ENCODE results near the gene MRM3.

Gene MRM3

DNA sequence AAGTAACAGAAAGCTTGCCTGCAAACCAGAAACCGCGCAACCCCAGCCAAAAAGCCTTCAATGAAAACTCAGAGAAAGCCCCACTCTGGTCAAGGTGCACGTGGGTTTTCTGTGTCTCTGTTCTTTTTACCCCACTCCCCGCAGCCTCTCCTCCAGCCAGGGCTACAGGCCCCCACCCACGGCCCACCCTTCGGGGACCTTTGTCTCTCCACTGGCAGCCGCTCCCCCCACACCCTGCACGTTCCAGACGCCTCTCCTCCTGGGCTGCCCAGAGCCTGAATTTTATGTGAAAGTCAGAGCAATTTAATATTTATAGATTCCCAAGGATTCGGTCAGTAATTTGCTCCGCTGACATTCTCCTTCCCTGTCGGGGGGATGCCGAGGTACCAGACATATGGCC, 24.2 kb downstream of the MRM3 start:
- TF ChIP-seq, protein P1, sequence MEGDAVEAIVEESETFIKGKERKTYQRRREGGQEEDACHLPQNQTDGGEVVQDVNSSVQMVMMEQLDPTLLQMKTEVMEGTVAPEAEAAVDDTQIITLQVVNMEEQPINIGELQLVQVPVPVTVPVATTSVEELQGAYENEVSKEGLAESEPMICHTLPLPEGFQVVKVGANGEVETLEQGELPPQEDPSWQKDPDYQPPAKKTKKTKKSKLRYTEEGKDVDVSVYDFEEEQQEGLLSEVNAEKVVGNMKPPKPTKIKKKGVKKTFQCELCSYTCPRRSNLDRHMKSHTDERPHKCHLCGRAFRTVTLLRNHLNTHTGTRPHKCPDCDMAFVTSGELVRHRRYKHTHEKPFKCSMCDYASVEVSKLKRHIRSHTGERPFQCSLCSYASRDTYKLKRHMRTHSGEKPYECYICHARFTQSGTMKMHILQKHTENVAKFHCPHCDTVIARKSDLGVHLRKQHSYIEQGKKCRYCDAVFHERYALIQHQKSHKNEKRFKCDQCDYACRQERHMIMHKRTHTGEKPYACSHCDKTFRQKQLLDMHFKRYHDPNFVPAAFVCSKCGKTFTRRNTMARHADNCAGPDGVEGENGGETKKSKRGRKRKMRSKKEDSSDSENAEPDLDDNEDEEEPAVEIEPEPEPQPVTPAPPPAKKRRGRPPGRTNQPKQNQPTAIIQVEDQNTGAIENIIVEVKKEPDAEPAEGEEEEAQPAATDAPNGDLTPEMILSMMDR (IDR thresholded peaks at IDR 0.05; ENCODE audit: low read depth, low read length, missing control alignments), result no peak
- DNase-seq (ENCODE audit: extremely low read depth, low read depth), result no peak

DNA sequence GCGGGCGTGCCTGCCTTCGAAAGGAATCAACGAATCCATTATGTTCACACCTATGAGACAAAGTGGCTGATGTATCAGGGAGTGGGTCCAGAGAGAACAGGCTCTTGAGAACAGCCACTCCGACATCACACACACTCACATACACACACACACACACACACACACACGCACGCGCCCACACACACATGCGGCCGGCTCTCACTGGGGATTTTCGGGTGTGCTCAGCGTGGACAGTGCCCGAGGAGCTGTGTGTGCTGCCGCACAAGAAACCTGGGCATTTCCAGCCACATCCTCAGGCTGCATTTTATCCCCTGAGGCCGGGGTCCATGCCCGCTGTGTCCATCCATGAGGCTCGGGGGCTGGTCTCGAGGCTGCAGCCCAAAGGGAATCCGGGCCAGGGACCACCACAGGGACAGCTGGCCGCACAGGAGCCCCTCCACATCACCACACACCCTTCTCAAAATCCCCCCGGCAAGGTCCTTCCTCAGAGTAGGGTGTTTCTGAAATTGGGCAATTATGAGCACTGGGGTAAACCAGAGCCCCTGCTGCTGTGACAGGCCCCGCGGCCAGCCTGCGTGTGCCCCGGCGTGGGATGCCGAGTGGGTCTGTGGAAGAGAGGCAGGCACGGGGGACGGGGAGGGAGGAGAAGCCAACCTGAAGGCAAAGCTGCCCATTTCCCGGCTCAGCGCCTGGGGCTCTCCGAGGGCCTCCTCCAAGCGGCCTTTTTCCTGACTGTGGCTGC, 24.8 kb downstream of the MRM3 start:
- H3K4me3 ChIP-seq (replicated peaks; ENCODE audit: low read depth, low read length), result no peak overlapping the region
- DNase-seq (ENCODE audit: extremely low read depth, low read depth), result no peak
- TF ChIP-seq, protein P1 (IDR thresholded peaks at IDR 0.05; ENCODE audit: low read depth, low read length, missing control alignments), result no peak

More for the DNA sequence above, 24.2 kb downstream of the MRM3 start:
- no peak overlapping the region for H3K4me3 ChIP-seq (replicated peaks; ENCODE audit: low read depth, low read length)

DNA sequence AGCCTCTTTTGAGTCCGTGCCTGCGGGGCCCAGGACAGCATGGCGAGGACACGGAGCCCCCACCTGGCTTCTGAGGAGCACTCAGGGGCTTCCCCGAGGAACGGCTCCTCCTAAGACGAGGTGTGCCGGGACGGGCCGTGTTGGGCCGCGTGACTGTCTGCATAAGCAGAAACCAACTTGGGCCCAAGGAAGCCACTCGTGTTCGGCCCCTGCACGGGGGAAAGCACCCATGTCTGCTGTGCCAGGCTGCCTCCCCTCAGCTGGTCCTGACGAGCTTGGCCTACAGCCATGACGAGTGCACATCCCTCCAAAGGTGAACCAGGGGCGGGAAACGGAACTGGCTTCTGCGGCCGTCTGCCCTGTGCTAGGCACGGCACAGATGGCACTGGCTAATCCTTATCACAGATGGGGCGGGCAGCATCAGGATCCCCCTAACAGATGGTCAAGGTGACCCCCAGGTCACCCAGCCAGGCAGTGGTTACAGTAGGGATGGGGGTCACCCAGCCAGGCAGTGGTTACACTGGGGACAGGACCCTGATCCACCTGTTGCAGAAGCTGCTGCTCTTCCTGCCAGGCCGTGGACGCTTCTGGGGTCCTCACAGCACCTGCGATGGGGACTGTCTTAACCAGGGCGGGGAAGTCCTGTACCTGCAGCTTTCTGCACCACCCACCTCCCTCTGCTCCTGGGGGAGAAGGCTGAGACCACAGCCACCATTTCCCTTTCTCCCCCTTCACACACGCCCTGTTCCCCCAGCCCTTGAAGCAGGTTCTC, 25.6 kb downstream of the MRM3 start:
- no peak for DNase-seq (ENCODE audit: extremely low read depth, low read depth)
- TF ChIP-seq, protein P1 (IDR thresholded peaks at IDR 0.05; ENCODE audit: low read depth, low read length, missing control alignments), result no peak
- no peak overlapping the region for H3K4me3 ChIP-seq (replicated peaks; ENCODE audit: low read depth, low read length)

DNA sequence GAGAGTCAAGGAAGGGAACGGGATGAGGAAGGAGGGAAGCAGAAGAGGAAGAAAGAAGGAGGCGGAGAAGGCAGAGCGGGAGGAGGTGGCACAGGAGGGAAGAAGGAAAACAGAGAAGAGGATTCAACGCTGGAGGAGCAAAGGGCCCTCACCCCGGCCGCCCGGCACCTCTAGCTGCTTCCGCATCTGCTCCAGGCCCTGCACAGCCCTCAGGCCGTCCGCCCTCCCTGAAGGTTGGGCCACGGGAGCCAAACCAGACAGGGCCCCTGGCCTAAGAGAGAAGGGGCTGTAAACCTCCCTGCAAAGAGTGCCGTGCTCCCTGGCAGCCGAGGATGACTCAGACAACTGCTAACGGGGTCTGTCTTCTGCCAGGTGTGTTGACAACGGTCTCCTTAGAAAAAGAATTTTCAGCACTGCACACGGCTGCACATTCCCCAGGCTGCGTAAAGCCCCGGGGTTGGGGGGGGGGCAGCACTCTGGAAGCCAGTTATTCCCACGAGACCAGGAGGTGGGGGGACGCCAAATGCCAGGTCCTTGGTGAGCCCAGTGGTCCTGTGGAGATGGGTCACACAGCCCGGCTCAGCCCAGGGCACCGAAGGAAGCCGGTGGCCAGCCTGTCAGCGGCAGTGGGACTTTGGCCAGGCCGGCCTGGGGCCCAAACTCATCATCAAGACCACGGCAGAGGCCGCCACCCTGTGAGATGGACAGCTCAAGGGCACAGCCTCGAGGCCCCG, 29.1 kb downstream of the MRM3 start:
- no peak overlapping the region for H3K4me3 ChIP-seq (replicated peaks; ENCODE audit: low read depth, low read length)
- TF ChIP-seq, protein P1 (IDR thresholded peaks at IDR 0.05; ENCODE audit: low read depth, low read length, missing control alignments), result no peak
- no peak for DNase-seq (ENCODE audit: extremely low read depth, low read depth)

DNA sequence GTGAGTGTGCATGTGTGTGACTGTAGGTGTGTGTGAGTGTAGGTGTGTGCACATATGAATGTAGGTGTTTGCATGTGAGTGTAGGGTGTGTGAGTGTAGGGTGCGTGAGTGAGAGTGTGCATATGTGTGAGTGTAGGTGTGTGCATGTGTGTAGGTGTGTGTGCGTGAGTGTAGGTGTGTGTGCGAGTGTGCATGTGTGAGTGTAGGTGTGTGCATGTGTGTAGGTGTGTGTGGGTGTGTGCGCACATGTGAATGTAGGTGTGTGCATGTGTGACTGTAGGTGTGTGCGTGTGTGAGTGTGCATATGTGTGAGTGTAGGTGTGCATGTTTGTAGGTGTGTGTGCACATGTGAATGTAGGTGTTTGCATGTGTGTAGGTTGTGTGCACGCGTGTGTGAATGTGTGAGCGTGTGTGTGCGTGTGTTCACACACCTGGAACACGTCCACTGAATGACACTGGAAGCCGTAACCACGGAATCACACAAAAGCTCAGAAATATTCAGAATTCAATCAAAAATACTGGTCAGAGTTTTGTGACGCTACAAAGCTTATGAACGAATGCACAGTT, 30.6 kb downstream of the MRM3 start:
- TF ChIP-seq, protein P1 (IDR thresholded peaks at IDR 0.05; ENCODE audit: low read depth, low read length, missing control alignments), result no peak
- DNase-seq (ENCODE audit: extremely low read depth, low read depth), result no peak
- no peak overlapping the region for H3K4me3 ChIP-seq (replicated peaks; ENCODE audit: low read depth, low read length)

DNA sequence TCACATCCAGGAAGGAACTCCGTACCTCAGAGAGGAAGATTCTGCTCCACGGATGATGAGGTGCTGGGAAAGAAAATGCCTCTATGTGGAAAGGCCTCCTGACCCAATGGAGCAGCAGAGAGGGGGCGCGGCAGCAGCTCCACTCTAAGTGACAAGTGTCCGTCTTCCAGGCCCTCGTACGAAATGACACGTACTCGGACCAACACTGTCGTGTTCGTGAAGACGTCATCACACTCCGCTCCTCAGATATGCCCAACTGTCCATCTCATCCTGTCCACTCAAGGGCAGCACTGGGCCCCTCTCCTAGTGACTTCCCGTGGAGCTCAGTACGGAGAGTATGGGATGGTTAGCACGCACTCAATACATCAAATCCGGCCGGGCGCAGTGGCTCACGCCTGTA, 32.2 kb downstream of the MRM3 start:
- H3K4me3 ChIP-seq (replicated peaks; ENCODE audit: low read depth, low read length), result no peak overlapping the region
- DNase-seq (ENCODE audit: extremely low read depth, low read depth), result no peak
- TF ChIP-seq, protein P1 (IDR thresholded peaks at IDR 0.05; ENCODE audit: low read depth, low read length, missing control alignments), result no peak

Measured in HFF-Myc (cell line).